ENCODE data around the gene CREB3L2.
"Not testable (repeated sequence)": the region's sequence is repeated elsewhere in the genome, so short reads cannot be mapped to it uniquely, and the experiment has no call there.

Gene CREB3L2

DNA sequence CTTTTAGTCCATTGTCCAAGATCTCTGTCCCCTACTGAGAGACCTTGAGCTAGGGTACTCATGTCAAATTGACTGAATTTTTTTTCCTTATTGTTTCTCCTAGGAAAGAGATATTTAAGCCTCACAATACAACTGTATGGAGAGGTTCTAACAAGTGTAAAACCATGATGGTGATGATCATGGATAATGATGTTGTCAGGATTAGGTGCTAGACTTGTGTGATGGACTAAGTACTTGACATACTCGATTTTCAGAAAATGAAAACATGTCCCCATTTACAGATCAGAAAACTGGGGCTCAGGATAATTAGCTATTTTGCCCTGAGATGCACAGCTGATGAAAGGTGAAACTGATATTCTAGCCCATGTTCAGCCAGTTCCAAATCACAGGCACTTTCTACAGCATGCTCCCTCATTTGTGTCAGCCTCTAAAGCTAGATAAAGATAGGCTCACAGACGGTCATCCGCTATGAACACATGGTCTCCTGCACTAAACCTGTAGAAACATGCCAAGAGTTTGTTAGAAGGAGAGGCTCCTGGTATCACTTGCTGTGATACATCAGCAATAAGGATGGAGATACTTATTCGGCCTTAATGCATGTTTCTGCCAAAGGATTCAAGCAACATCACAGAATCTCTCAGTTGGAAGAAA, 67.6 kb downstream of the CREB3L2 start:
- DNase-seq (ENCODE audit: low read depth, low spot score), result no peak

DNA sequence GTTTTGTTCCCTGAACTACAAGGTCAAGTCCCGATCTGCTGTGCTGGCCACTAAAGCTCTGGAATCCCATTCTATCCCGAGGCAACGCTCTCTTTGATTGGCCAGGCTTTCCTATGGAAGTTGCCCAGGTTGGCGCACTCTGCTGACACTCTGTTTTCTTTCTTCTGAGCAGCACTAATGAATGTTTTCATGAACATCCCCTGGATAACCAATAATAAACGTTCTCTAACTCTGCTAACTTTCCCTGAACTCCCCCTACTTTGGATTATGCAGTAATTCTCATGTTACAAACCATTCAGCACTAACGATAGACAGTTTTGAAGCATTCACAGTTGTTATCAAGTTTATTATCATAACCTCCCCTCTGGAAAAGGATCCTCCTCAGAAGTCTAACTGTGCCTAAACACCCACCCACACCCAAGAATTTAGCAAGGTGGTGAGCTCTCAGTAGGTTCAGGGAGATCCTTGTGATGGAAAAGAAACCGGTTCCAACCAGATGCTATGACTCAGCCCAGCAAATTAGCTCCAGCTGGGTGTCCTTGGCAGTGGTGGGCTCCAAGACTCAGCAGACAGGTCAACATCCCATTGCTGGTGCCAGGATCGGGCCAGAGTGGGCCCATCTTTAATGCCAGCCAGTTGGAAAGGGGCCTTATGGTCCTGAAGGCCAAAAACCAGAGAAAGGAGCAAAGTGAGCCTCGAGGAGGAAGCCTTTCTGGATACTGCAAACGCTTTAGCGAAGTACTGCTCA, 68.4 kb downstream of the CREB3L2 start:
- peak; percentile 81 for DNase-seq (ENCODE audit: low read depth, low spot score)

DNA sequence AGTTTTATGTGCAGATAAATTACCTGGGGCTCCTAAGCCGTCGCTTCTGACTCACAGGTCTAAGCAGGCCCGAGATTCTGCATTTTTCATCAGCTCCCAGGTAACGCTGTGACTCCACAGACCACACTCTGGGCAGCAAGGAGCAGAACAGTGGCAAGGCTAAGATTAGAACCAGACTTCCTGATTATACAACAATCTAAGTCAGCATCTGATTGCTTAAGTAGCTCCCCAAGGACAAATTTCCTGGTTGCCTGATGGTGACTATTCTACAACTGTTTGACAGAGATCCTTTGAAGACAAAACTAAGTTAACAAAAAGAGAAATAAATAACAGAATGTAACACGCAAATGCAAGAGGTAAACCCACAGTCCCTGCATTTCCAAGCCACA, 69.0 kb downstream of the CREB3L2 start:
- peak; percentile 17 for DNase-seq (ENCODE audit: low read depth, low spot score)

DNA sequence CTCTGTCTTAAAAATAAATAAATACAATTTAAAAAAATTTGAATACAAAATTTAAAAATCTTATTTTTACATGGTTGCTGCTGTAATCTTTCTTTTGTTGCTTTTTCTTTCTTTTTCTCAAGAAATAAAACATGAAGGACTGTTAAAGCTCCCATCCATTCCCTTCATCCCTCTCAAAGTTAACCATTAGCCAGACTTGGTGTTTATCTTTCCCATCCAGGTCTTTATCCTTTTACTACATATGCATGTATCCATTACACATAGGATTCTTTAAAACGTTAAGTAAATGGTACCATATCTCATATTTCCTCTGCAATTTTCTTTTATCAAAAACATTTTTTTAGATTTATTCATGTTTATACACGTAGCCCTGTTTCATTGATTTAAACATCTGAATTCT, 70.1 kb downstream of the CREB3L2 start:
- no peak for DNase-seq (ENCODE audit: low read depth, low spot score)

DNA sequence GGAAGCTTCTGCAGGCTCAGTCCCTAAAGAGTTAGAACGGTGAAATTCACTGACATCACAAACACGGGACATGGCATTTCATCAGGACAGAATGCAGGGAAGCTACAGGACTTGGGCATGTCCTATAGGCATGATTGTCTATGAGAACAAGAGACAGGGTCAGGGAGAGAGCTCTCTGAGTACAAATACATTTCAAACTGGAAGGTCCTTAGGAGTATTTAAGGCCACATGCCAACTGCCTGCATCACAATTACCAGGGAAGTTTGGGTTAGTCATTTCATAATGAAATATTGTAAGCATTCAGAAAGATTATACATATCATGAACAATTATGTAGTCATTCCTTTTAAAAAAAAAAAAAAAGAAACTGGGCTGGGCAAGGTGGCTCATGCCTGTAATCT, 71.3 kb downstream of the CREB3L2 start:
- DNase-seq (ENCODE audit: low read depth, low spot score), result peak; percentile 18

DNA sequence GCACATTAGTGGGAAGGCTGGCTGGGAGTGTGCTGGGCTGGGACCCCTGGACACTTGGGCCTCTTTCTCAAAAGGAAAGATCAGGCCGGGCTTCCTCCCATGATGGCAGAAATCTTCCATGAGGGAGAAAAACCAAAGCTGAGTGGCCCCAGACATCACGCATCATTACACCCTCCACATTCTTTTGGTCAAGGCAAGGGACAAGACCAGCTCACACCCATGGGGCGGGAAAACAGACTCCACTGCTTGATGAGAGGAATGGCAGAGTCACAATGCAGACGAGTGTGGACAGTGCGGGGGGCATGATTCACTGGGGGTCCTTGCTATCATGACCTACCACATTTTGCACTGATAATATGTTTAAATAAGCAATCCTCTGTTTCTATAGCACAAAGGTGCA, 73.3 kb downstream of the CREB3L2 start:
- no peak for DNase-seq (ENCODE audit: low read depth, low spot score)

DNA sequence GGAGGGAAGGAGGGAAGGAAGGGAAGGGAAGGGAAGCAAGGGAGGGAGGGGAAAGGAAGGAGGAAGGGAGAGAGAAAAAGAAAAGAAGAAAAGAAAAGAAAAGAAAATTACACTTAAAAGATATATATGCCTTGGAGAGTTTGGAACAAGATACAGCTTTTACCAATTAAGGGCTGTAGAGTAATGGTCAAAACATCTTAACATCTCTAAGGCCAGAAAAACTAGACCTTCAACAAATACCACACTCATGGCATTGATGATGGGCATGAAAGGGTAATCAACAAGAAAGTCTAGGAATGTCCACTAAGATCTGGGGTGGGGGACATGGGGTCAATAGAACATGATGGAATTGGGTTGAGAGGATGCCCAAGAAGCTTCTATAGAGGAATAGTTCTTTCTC, 74.5 kb downstream of the CREB3L2 start:
- DNase-seq (ENCODE audit: low read depth, low spot score), result no peak

DNA sequence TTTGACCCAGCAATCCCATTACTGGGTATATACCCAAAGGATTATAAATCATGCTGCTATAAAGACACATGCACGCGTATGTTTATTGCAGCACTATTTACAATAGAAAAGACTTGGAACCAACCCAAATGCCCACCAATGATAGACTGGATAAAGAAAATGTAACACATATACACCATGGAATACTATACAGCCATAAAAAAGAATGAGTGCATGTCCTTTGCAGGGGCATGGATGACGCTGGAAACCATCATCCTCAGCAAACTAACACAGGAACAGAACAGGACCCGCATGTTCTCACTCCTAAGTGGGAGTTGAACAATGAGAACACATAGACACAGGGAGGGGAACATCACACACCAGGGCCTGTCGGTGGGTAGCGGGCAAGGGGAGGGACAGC, 75.7 kb downstream of the CREB3L2 start:
- DNase-seq (ENCODE audit: low read depth, low spot score), result not testable (repeated sequence)

DNA sequence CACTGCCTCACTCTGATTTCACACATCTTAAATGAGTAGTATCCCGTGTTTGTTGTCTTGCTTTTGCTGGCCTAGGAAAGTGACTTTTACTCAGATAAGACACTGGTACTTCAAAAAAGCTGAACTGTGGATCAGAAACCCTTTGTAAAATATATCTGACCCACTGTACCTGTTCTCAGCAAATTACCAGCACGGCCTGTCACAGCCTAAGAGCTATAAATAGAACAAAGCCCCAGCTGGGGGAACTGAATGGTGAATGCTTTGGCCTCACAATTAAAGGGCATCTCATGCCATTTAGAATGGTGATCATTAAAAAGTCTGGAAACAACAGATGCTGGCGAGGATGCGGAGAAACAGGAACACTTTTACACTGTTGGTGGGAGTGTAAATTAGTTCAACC, 76.1 kb downstream of the CREB3L2 start:
- no peak for DNase-seq (ENCODE audit: low read depth, low spot score)

DNA sequence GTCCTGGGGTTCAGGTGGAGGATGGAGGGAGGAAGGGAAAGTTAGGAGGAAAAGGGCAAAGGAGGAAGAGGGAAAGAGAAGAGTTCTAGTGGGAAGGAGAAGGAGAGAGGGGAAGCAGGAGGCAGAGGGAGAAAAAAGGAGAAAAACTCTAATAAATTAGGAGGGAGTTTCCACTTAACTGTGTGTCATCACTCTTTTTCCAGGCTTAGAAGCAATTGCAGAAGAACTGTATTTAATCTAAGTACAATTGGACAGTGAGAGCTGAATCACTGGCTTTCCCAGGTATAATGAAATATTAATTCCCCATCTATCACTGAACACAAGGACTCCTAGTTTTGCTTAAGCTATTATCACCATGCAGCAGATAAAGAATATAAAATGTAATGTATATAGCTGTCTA, 76.8 kb downstream of the CREB3L2 start:
- no peak for DNase-seq (ENCODE audit: low read depth, low spot score)

DNA sequence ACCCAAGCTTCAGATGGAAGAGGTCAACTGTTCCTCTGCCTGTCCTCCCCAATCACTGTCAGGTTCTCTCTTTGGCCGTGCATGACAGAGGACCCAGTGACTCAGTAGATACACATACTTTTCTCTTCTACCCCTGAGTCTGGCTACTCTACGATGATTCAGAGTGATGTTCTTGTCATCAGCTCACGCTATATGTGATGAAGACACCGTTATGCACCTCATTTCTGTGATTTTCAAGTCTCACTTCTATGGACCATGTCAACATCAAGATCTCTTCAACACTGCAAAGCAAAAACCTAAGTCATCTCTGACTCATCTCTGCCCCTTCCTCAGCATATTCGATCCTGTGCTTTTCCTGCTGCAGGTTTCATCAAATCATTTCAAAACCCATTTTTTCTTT, 78.5 kb downstream of the CREB3L2 start:
- no peak for DNase-seq (ENCODE audit: low read depth, low spot score)

DNA sequence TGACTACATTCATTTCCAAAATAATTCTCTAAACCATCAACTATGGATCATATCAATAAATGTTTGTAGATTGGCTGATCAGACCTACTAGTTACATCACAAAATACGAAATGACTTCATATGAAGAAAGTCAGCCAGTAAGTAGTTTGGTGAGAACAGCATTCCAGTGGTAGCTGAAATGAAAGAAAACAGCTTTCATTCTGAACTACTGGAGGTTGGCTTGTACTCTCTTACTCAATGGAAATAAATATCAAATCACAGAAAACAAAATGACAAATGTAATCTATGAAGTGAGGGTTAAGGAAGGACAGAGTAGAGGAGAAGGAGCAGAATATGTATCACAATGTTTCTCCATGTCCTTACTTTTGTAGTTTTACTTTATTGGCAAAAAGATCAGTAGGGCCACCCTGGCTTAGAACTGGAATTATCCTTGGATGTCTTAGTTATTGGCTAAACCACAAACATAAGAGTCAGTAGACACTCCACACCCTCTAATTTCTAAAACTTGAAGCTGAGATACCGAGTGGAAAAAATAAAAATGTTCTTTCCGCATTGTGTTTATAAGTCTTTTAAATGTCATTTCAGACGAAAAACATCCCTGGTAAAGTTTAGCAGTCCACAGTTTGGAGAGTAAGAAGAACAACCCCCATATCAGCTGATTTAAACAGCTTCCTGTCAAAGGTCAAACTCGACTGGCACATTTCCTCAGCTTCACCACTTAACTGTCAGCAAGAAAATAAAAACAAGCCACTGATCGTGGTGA, 81.1 kb downstream of the CREB3L2 start:
- no peak for DNase-seq (ENCODE audit: low read depth, low spot score)

DNA sequence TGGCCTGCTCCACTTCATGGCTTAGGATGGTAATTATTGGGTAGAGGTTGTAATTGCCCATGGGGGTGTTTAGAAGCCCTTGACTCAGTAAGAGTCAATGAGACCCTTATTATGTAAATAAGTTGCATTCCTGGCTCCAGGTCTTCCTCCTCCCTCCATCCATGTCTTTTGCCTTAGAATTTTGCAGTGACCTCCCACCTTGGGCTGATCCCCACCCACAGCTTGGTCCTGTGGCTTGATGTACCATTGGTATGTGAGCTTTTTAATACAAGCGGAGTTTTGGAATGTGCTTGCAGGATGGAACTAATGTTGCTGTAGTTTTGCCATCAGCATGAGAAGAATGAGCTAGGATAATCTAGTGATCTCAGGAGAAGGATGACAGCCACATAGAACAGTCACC, 81.9 kb downstream of the CREB3L2 start:
- no peak for DNase-seq (ENCODE audit: low read depth, low spot score)

DNA sequence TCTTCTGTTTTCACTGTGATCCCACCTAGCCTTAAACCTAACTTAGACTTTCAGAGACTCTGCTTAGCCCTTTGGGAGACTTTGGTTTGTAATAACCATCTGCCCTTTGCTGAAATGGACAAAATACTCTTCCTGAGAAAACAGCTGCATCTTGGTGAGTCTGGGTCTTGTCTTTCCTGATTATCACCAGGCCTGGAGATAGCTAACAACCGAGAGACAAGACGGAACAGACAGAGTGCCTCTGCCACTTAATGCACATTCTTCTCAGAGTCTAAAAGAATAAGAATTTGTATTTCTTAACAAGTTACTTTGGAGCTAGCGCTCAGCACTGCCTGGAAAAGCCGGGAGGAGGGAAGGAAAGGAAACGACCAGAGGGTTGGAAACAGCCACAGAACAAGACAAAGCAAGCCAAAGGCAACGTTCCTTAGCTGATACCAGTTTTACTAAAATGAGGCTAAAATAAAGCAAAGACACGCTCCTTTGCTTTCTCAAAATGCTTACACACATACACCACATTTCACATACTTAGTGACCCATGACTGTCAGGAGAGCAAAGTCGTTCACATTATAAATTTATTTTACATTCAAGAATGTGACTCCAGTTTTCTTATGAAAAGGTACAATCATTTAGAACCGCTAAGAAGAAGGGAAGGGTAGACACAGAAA, 84.8 kb downstream of the CREB3L2 start:
- no peak for DNase-seq (ENCODE audit: low read depth, low spot score)

DNA sequence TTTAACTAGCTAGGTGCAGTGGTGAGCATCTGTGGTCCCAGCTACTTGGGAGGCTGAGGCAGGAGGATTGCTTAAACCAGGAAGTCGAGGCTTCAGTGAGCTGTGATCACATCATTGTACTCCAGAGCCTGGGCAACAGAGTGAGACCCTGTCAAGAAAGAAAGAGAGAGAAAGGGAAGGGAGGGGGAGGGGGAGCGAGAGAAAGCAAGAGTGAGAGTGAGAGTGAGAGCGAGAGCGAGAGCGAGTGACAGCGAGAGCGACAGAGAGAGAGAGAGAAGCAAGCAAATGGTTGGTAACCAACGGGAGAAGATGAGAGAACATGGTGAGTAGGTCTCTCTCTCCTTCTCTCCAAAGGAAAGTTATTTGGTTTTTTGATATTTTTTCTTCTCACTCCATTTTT, 85.3 kb downstream of the CREB3L2 start:
- DNase-seq (ENCODE audit: low read depth, low spot score), result no peak

DNA sequence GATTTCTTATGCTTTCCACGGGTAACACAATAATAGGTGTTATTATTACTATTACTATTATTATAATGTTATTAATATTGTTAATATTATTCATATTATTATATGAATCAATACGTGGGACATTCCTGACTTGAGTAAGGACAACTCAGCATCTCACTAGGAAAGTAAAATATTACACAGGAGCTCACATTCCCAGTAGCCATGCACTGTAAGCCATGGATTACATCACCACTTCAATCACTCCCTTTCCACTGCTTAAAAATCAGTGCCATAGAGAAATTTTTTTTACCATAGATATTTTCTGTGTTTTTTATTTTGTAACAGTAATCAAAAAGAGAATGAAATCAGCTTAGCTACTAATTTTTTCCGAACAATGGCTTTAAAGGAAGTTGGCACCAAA, 86.6 kb downstream of the CREB3L2 start:
- DNase-seq (ENCODE audit: low read depth, low spot score), result no peak

DNA sequence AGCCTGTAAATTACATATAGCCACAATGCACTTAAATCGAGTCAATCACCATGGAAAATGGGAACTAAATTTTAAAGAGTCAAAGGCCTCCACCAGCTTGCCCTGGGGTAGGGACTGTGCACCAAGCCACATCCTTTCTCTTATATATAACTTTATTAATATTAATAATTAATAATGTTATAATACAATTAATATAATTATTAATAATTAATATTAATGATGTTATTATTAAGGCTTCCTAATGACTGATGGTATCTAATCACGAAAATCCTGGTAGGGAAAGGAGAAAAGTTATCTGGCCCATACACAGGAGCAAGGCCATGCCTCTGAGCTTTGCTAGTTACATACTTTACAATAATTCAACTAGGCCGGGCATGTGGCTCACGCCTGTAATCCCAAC, 87.9 kb downstream of the CREB3L2 start:
- no peak for DNase-seq (ENCODE audit: low read depth, low spot score)

DNA sequence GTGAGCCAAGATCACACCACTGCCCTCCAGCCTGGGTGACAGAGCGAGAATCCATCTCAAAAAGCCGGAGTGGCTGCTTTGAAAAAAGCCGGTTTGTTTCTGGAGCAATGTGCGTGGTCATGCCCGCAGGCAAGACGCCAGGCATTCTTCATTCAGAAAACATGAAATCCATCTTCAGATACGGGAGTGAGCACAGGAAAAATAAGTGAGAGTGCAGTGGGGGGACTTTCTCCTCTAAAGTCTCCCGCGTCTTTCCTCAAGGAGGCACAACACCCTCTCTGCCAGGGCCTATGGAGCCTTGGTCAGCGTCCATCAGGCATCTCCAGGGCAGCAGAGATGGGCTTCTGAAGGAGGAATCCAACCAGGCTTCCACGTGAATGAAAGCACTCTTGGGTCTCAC, 92.8 kb downstream of the CREB3L2 start:
- no peak for DNase-seq (ENCODE audit: low read depth, low spot score)

DNA sequence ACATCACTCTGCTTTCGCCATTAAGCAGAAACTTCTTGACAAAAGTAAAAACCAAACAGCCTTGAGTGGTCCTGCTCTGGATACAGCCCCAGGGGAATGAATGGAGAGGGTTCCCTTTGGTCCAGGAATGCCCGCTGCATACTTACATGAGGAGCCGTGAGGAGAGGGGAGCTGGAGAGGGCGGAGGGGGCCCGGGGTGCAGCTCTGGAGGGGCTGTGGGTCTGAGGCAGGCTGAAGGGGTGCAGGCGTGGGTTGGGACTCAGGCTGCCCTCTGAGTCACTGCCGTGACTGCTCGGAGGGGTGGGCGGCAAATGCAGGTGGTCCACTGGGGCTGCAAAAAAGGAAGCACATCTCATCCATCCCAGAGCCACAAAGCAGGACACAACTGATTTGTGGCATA, 93.8 kb downstream of the CREB3L2 start:
- DNase-seq (ENCODE audit: low read depth, low spot score), result no peak

DNA sequence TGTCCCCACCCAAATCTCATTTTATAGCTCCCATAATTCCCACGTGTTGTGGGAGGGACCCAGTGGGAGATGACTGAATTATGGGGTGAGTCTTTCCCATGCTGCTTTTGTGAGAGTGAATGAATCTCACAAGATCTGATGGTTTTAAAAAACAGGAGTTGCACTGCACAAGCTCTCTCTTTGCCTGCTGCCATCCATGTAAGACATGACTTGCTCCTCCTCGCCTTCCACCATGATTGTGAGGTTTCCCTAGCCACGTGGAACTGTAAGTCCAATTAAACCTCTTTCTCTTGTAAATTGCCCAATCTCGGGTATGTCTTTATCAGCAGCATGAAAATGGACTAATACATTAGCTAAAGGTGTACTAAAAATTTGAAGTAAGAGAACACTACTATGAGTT, 95.2 kb downstream of the CREB3L2 start:
- DNase-seq (ENCODE audit: low read depth, low spot score), result not testable (repeated sequence)

DNA sequence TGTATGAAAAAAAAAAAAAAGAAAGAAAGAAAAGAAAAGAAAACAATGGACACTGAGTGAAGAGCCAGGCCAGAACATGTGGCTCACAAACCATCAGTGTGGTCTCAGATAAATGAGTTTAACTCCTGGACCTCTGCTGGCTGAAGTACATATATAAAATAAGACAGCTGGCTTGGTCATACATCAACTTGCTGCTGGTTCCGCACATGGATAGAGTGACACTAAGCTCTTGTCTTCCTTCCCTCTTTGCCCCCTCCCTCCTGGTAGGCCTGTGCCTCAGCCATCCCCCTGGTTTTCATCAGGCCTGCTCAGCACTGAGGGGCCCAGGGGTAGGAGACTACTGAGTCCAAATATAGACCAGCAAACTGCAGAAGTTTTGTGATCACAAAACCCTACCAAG, 97.1 kb downstream of the CREB3L2 start:
- DNase-seq (ENCODE audit: low read depth, low spot score), result no peak
